Neural crest cell (in vitro differentiated cells): Measurements from ENCODE around the gene NEDD4. TPM values are rescaled to one million over a fixed set of nuclear protein-coding genes. Genes with fewer than 3 reads are reported as not detected.
"Not testable (repeated sequence)": the region's sequence is repeated elsewhere in the genome, so short reads cannot be mapped to it uniquely, and the experiment has no call there.

Experiments used
- DNase-seq: peaks from one replicate; pipeline ENCODE4 v3.0.0; 2021; ENCODE audit warnings: low read depth, mixed read lengths, low spot score
- H3K27ac Mint-ChIP-seq: one replicate; pipeline ENCODE4 v1.8.0; 2021; ENCODE audit warnings: mild to moderate bottlenecking, mixed read lengths; ENCODE audit not compliant: unreplicated experiment
- H3K27me3 Mint-ChIP-seq: 2 replicates; pipeline ENCODE4 v1.8.0; 2021; ENCODE audit warnings: low read depth, mild to moderate bottlenecking, mixed read lengths
- H3K36me3 Mint-ChIP-seq: 2 replicates; pipeline ENCODE4 v1.8.0; 2021; ENCODE audit warnings: low read depth, mild to moderate bottlenecking, mixed read lengths
- H3K4me1 Mint-ChIP-seq: 2 replicates; pipeline ENCODE4 v1.8.0; 2021; ENCODE audit warnings: mixed read lengths
- H3K4me3 Mint-ChIP-seq: one replicate; pipeline ENCODE4 v1.8.0; 2021; ENCODE audit warnings: mild to moderate bottlenecking, mixed read lengths
- H3K9me3 Mint-ChIP-seq: 2 replicates; pipeline ENCODE4 v1.8.0; 2021; ENCODE audit warnings: mixed read lengths
- total RNA-seq: library from RNA; stranded (reverse); gene quantifications from 2 replicates; pipeline ENCODE4 v1.2.1, GENCODE V29; 2021
- TF ChIP-seq, protein P1 (sequence below): fragments of 200-600 bp; sonication (generic); conservative IDR thresholded peaks from 2 replicates; pipeline ENCODE4 v1.5.0; 2021; ENCODE audit warnings: antibody characterized with exemption, mild to moderate bottlenecking

Gene NEDD4
- total RNA-seq, 1 donor from 2014 or later, result 20.3 TPM

DNA sequence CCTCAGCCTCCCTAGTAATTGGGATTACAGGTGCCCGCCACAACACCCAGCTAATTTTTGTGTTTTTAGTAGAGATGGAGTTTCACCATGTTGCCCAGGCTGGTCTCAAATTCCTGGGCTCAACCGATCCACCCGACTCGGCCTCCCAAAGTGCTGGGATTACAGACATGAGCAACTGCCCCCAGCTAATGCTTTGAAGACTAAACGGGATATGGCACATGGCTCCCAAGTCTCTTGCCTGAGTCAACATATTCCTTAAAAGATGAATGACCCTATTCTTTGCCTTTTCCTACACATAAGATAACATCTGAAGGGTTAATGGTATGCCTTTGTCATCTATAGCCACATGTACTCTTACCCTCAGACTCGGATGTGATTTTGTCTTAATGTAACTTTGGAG is 38.4 kb upstream of the NEDD4 start:
- Mint-ChIP-seq H3K27ac (no peak overlapping the region), H3K36me3 (no peaks in the 10 kb centered on the region), H3K4me3 (no peak overlapping the region), H3K9me3 (peaks cover 2% of the 10 kb centered on the region), H3K4me1 (peaks cover 12% of the 10 kb centered on the region), H3K27me3 (no peaks in the 10 kb centered on the region)
- no peak for DNase-seq
- TF ChIP-seq, protein P1, sequence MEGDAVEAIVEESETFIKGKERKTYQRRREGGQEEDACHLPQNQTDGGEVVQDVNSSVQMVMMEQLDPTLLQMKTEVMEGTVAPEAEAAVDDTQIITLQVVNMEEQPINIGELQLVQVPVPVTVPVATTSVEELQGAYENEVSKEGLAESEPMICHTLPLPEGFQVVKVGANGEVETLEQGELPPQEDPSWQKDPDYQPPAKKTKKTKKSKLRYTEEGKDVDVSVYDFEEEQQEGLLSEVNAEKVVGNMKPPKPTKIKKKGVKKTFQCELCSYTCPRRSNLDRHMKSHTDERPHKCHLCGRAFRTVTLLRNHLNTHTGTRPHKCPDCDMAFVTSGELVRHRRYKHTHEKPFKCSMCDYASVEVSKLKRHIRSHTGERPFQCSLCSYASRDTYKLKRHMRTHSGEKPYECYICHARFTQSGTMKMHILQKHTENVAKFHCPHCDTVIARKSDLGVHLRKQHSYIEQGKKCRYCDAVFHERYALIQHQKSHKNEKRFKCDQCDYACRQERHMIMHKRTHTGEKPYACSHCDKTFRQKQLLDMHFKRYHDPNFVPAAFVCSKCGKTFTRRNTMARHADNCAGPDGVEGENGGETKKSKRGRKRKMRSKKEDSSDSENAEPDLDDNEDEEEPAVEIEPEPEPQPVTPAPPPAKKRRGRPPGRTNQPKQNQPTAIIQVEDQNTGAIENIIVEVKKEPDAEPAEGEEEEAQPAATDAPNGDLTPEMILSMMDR, result no peak

DNA sequence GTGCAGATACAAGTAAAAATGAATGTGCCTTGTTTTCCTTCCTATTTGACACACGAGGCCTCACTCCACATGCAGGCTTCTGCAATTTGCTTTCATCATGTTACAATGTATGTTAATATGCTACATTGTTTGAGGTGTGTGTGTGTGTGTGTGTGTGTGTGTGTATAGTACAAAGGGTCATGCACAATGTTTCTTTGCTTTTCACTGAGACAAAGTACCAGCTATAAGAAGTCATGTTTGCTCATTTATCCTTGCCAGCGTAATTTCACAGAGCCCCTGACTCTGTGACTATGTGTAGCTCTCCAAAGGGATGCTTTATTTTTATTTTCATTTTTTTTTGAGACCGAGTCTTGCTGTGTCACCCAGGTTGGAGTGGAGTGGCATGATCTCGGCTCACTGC is 38.0 kb upstream of the NEDD4 start:
- H3K9me3 Mint-ChIP-seq, result peaks cover 2% of the 10 kb centered on the region
- no peak overlapping the region for H3K27ac Mint-ChIP-seq
- H3K27me3 Mint-ChIP-seq, result no peaks in the 10 kb centered on the region
- TF ChIP-seq, protein P1, result no peak
- DNase-seq, result no peak
- peaks cover 12% of the 10 kb centered on the region for H3K4me1 Mint-ChIP-seq
- no peak overlapping the region for H3K4me3 Mint-ChIP-seq
- H3K36me3 Mint-ChIP-seq, result no peaks in the 10 kb centered on the region

DNA sequence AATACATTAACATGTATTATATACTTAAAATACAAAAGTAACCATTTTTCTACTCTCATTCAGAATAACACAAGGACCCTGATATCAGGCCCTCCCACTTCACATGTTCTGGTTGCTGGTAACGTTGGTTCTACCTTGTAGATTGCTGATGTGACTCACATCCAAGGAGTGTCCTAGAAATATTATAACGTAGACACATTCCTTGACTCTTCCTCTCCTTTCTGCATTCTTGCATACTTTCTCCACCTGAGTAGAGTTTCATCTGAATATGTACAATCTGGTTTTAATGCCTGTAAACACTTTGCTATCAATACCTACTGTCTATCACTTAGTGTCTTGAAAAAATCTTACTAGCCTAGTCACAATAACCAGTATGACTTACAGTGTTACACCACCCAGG is 35.0 kb upstream of the NEDD4 start:
- Mint-ChIP-seq H3K27me3 (no peaks in the 10 kb centered on the region), H3K9me3 (no peaks in the 10 kb centered on the region), H3K4me1 (peaks cover 12% of the 10 kb centered on the region), H3K4me3 (no peak overlapping the region), H3K36me3 (no peaks in the 10 kb centered on the region), H3K27ac (no peak overlapping the region)
- TF ChIP-seq, protein P1, result no peak
- no peak for DNase-seq

DNA sequence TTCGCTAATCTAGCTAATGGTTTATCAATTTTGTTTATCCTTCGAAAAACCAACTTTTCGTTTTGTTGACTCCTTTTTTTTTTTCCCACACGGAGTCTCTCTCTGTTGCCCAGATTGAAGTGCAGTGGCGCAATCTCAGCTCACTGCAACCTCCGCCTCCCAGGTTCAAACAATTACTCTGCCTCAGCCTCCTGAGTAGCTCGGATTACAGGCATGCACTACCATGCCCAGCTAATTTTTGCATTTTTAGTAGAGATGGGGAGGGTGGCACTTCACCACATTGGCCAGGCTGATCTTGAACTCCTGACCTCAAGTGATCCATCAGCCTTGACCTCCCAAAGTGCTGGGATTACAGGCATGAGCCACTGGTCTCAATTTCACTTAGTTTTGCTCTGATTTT is 29.7 kb upstream of the NEDD4 start:
- not testable (repeated sequence) for H3K27me3 Mint-ChIP-seq

DNA sequence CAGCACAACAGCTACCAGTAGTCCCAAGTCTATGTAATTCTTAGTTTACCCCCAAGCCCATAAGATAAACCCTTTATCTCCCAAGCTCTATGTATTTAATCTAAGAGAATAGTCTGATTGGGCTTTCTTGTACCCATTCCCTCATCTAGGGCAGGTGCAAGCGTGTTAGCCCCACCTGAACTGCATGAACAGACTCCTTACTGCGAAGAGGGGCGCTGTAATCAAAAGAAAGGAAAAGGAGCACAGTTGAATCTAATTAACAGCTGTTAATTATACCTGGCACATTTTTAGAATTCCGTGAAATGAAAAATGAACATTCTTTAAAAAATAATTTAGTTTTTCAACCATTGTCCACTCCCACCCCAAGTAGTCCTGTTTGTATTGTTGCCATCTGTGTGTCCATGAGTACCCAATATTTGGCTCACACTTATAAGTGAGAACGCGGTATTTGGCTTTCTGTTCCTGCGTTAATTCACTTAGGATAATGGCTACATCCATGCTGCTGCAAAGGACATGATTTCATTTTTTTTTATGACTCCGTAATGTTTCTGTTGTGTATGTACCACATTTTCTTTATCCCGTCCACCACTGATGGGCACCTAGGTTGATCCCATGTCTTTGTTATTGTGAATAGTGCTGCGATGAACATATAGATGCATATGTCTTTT is 26.5 kb upstream of the NEDD4 start:
- no peak overlapping the region for H3K4me3 Mint-ChIP-seq
- H3K27ac Mint-ChIP-seq, result no peak overlapping the region
- DNase-seq, result no peak
- no peaks in the 10 kb centered on the region for H3K4me1 Mint-ChIP-seq
- H3K36me3 Mint-ChIP-seq, result peaks cover 2% of the 10 kb centered on the region
- H3K27me3 Mint-ChIP-seq, result peaks cover 7% of the 10 kb centered on the region
- H3K9me3 Mint-ChIP-seq, result peaks cover 9% of the 10 kb centered on the region
- TF ChIP-seq, protein P1, result no peak

More for the DNA sequence above, 29.7 kb upstream of the NEDD4 start:
- H3K4me1 Mint-ChIP-seq, H3K27ac Mint-ChIP-seq, H3K9me3 Mint-ChIP-seq, H3K4me3 Mint-ChIP-seq, DNase-seq, H3K36me3 Mint-ChIP-seq: not testable (repeated sequence)

DNA sequence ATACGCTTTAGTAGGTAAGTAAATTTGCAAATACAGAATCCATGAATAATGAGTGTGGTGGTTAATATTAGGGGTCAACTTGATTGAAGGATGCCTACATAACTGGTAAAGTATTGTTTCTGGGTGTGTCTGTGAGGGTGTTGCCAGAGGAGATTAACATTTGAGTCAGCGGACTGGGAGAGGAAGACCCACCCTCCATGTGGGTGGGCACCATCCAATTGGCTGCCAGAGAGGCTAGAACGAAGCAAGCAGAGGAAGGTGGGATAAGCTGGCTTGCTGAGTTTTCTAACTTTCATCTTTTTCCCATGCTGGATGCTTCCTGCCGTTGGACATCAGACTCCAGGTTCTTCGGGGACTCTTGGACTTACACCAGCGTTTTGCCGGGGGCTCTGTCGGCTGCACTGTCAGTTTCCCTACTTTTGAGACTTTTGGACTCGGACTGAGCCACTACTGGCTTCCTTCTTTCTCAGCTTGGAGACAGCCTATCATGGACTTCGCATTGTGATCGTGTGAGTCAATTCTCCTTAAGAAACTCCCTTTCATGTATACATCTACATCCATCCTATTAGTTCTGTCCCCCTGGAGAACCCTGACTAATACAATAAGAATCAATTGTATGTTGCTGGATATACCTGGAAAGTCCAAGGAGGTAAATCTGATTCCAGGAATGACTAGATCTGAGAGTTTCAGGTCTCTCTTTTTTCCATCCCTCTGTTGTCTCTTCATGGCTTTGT is 25.8 kb upstream of the NEDD4 start:
- TF ChIP-seq, protein P1, result no peak
- peaks cover 2% of the 10 kb centered on the region for H3K36me3 Mint-ChIP-seq
- H3K4me1 Mint-ChIP-seq, result no peaks in the 10 kb centered on the region
- H3K27ac Mint-ChIP-seq, result no peak overlapping the region
- no peak for DNase-seq
- peaks cover 7% of the 10 kb centered on the region for H3K27me3 Mint-ChIP-seq
- H3K4me3 Mint-ChIP-seq, result no peak overlapping the region
- H3K9me3 Mint-ChIP-seq, result peaks cover 9% of the 10 kb centered on the region
